NT2/D1 (cell line): ENCODE measurements around the gene TRAF2.

ENCODE experiments used
- SUZ12 ChIP-seq: IDR thresholded peaks from 2 replicates; pipeline ENCODE4 v1.6.1; 2011; ENCODE audit not compliant: insufficient read length, insufficient read depth; ENCODE audit errors: extremely low read depth
- YY1 ChIP-seq: IDR thresholded peaks from 2 replicates; pipeline ENCODE4 v1.6.1; 2011; ENCODE audit not compliant: insufficient read length, insufficient read depth
- ZNF274 ChIP-seq: IDR thresholded peaks from 2 replicates; pipeline ENCODE4 v1.6.1; 2011; ENCODE audit warnings: mild to moderate bottlenecking, low read depth, low read length

DNA sequence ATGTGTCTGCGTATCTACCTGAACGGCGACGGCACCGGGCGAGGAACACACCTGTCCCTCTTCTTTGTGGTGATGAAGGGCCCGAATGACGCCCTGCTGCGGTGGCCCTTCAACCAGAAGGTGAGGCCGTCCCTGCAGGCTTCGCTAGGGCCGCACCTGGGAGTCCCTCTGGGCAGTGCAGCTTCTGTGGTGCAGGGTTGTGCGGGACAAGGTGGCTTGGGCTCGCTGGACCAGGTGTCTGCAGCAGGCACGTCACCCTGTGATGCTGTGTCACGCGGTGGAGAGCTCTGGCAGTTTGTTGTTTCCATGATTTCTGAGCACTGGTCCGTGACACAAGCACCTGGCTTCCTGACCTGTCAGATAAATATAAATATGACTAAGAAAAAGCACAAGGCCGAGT is 37.6 kb downstream of the TRAF2 start:
- TF ChIP-seq ZNF274 (no peak), YY1 (no peak), SUZ12 (no peak)
